Immature natural killer cell (primary cell): ENCODE data around the gene SKIC8. TPM values are rescaled to one million over a fixed set of nuclear protein-coding genes. Genes with fewer than 3 reads are reported as not detected.

Experiments used
- DNase-seq, 3 donors: peaks; one replicate each; pipeline ENCODE4 v3.0.0; 2022; ENCODE audit warnings: mixed read lengths in 1 of 3
- H3K27ac Mint-ChIP-seq, 6 donors: one replicate each; pipeline ENCODE4 v1.8.0; 2020; ENCODE audit warnings: mixed read lengths in 6 of 6, mild to moderate bottlenecking in 5 of 6, inconsistent platforms in 4 of 6, moderate library complexity in 3 of 6
- H3K27me3 Mint-ChIP-seq, 3 donors: one replicate each; pipeline ENCODE4 v1.8.0; 2020 to 2021; ENCODE audit warnings: low read depth in 3 of 3, mild to moderate bottlenecking in 3 of 3, mixed read lengths in 3 of 3, moderate library complexity in 3 of 3, inconsistent platforms in 1 of 3
- H3K36me3 Mint-ChIP-seq, 3 donors: one replicate each; pipeline ENCODE4 v1.8.0; 2020; ENCODE audit warnings: mixed read lengths in 3 of 3, inconsistent platforms in 2 of 3, mild to moderate bottlenecking in 2 of 3
- H3K4me1 Mint-ChIP-seq, 2 donors: one replicate each; pipeline ENCODE4 v1.8.0; 2020; ENCODE audit warnings: inconsistent platforms in 2 of 2, mild to moderate bottlenecking in 2 of 2, mixed read lengths in 2 of 2, moderate library complexity in 1 of 2
- H3K4me3 Mint-ChIP-seq, 5 donors: one replicate each; pipeline ENCODE4 v1.8.0; 2020; ENCODE audit warnings: mild to moderate bottlenecking in 5 of 5, mixed read lengths in 5 of 5, inconsistent platforms in 3 of 5, moderate library complexity in 3 of 5
- H3K9me3 Mint-ChIP-seq, 6 donors: one replicate each; pipeline ENCODE4 v1.8.0; 2020; ENCODE audit warnings: mild to moderate bottlenecking in 6 of 6, mixed read lengths in 6 of 6, inconsistent platforms in 4 of 6, moderate library complexity in 3 of 6
- polyA plus RNA-seq, 3 donors: library from polyadenylated mRNA; unstranded; fragments of 300-500 nt; fragmentation: Illumina TruSeq; gene quantifications; one replicate each; pipeline ENCODE4 v1.2.3, GENCODE V29; 2021

Gene SKIC8
- polyA plus RNA-seq, 3 donors from 2014 or later, result 73.4 to 147 (median 105) TPM

- Mint-ChIP-seq H3K27me3 (no peaks in the 10 kb centered on the region), H3K36me3 (peaks cover 9 to 47% (median 12%) of the 10 kb centered on the region in 3 donors), H3K4me3 (no peak overlapping the region), H3K9me3 (no peaks in the 10 kb centered on the region), H3K4me1 (peaks cover 2 to 6% of the 10 kb centered on the region in 2 donors), H3K27ac (no peak overlapping the region)
- no peak for DNase-seq
These were observed 7.2 kb downstream of the SKIC8 start for GRCh38 chr15:78292219-78292618.

DNA sequence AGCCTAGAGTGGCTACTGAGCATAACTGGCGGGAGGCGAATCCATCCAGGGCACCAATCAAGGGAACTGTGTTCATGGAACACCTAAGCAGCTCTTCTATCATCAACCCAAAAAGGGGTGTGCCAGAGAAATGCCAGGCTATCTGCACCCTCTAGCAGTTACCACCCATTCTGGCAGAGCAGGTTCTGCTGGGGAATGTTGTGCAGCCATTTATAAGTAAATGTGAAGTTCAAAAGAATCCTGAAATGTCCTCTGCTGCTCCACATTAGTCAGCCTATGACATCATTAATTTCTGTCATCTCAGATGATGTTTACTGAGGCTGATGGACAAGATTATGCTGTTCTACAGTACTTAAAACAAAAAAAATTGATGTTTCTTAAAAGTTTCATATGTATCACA is 7.7 kb downstream of the SKIC8 start:
- Mint-ChIP-seq H3K27me3 (no peaks in the 10 kb centered on the region), H3K27ac (no peak overlapping the region), H3K36me3 (peaks cover 9 to 52% (median 16%) of the 10 kb centered on the region in 3 donors), H3K9me3 (no peaks in the 10 kb centered on the region), H3K4me3 (no peak overlapping the region), H3K4me1 (peaks cover 0 to under 1% of the 10 kb centered on the region in 2 donors)
- no peak for DNase-seq

DNA sequence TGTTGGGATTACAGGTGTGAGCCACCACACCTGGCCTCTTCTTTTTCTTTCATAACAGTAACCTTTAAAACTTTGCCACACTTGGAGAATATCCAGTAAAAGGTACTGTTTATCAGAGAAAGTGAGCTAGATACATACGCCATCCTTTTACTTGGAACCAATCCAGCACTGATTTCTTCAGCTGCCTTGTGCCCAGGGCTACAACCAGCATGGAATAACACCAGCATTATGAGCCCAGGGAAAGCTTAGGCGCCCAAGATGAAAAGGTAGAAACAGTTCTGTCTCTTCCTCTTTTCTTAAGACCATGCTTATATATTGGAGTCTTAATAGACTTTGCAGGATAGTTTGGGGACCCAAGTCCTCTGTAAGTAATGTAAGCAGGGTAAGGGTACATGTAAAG is 8.4 kb downstream of the SKIC8 start:
- DNase-seq, result no peak
- no peak overlapping the region for H3K4me3 Mint-ChIP-seq
- H3K27me3 Mint-ChIP-seq, result no peaks in the 10 kb centered on the region
- H3K27ac Mint-ChIP-seq, result no peak overlapping the region
- no peaks in the 10 kb centered on the region for H3K4me1 Mint-ChIP-seq
- peaks cover 9 to 57% (median 23%) of the 10 kb centered on the region in 3 donors for H3K36me3 Mint-ChIP-seq
- H3K9me3 Mint-ChIP-seq, result no peaks in the 10 kb centered on the region

DNA sequence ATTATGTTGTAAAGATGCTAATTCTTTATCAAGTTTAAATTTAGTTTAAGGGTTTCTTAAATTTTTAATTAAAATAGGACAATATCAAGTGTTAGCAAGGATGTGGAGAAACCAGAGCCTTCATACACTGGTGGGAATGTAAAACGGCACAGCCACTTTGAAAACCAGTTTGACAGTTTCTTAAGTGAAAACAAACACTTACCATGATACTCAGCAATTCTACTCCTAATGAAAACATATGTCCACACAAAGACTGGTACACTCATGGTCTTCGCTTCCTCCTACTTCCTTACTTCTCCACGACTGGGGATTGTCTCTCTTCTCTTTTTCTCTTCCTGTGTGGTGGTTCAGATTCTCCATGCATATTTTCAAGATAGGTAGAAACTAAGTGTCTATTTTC is 9.2 kb downstream of the SKIC8 start:
- Mint-ChIP-seq H3K4me3 (no peak overlapping the region), H3K36me3 (peaks cover 9 to 61% (median 25%) of the 10 kb centered on the region in 3 donors), H3K9me3 (no peaks in the 10 kb centered on the region), H3K4me1 (no peaks in the 10 kb centered on the region), H3K27ac (peak overlapping the region in 1 of 6 donors; percentile 33), H3K27me3 (no peaks in the 10 kb centered on the region)
- DNase-seq, result no peak

GRCh38 chr15:78284758-78285157 is 14.7 kb downstream of the SKIC8 start:
- no peak for DNase-seq
- no peak overlapping the region for H3K27ac Mint-ChIP-seq
- H3K27me3 Mint-ChIP-seq, result peaks cover 0 to 3% (median 0%) of the 10 kb centered on the region in 3 donors
- peaks cover 11 to 55% (median 31%) of the 10 kb centered on the region in 3 donors for H3K36me3 Mint-ChIP-seq
- no peak overlapping the region for H3K4me3 Mint-ChIP-seq
- no peaks in the 10 kb centered on the region for H3K9me3 Mint-ChIP-seq
- peaks cover 0 to 8% of the 10 kb centered on the region in 2 donors for H3K4me1 Mint-ChIP-seq

GRCh38 chr15:78282324-78282723 is 17.1 kb downstream of the SKIC8 start:
- Mint-ChIP-seq H3K27ac (peak overlapping the region in 2 of 6 donors; percentile 34 to 41), H3K9me3 (no peaks in the 10 kb centered on the region), H3K27me3 (peaks cover 0 to 3% (median 0%) of the 10 kb centered on the region in 3 donors), H3K36me3 (peaks cover 10 to 46% (median 30%) of the 10 kb centered on the region in 3 donors), H3K4me1 (peaks cover 0 to 8% of the 10 kb centered on the region in 2 donors), H3K4me3 (no peak overlapping the region)
- DNase-seq, result no peak

- Mint-ChIP-seq H3K9me3 (no peaks in the 10 kb centered on the region), H3K27me3 (peaks cover 0 to 3% (median 0%) of the 10 kb centered on the region in 3 donors), H3K36me3 (peaks cover 10 to 35% (median 17%) of the 10 kb centered on the region in 3 donors), H3K27ac (no peak overlapping the region), H3K4me1 (peaks cover 0 to 8% of the 10 kb centered on the region in 2 donors), H3K4me3 (no peak overlapping the region)
- DNase-seq, result no peak
These were observed 18.9 kb downstream of the SKIC8 start for GRCh38 chr15:78280319-78281072.

DNA sequence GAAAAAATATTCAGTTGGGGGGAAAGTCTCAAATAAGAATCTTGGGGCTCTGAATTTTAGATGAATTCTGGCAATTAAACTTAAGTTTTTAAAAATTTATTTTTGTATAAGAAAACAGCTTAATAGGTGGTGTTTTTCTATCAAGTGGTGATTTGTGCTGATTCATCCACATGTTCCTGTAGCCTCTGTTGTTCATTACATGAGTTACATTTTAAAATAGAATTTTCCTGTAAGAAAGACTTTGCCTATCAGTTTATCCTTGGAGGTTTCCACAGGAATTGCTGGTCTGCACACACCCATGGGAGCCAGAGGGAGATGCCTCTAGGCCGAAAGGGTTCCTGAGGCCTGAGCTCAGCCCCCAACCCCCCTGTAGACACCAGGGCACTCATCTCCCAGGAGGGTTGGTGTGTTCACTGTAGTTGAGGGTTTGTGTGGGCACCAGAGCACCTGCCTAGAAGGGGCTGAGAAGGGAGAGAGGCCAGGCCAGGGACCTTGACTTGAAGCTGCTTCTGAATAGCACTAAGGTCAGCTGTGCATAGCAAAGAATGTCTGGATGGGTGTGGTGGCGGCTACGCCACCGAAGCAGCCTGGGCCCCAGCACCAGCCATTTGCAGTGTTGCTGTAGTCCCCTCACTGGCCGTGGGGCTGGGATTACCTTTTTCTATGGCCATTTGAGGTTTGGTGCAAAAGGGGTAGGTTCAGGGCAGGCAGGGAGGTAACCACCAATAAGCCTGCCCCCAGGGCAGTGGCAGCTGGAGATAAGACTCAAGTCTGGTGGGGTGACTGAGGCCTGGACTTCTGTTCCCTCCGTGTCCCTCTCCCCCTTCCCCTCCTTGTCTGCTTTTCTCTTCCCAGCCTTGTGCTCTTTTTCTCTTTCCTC is 23.1 kb downstream of the SKIC8 start:
- no peaks in the 10 kb centered on the region for H3K27me3 Mint-ChIP-seq
- H3K36me3 Mint-ChIP-seq, result peaks cover 8 to 42% (median 23%) of the 10 kb centered on the region in 3 donors
- no peak overlapping the region for H3K27ac Mint-ChIP-seq

DNA sequence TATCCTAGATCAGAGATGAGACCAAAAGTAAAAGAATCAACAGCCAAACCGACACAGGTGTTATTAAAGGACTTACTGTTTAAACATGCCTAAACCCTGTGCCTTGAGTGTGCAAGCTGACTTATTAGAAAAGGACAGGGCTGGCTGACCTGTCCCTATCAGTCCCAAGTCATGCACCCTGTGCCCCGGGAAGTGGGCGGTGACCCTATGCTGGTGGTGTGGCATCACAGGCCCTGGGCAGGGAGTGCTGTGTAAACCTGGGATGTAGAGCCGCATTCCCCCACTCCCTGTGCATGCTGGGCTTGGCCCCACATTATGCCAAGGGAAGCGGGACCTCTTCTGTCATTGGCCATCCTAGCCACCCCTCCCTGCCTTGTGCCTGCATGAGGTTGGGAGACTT is 24.4 kb downstream of the SKIC8 start:
- Mint-ChIP-seq H3K4me3 (no peak overlapping the region), H3K27ac (peak overlapping the region in 1 of 6 donors; percentile 80), H3K9me3 (no peaks in the 10 kb centered on the region), H3K27me3 (no peaks in the 10 kb centered on the region), H3K36me3 (peaks cover 7 to 36% (median 20%) of the 10 kb centered on the region in 3 donors), H3K4me1 (no peaks in the 10 kb centered on the region)
- no peak for DNase-seq

More for the DNA sequence above, 23.1 kb downstream of the SKIC8 start:
- Mint-ChIP-seq H3K4me1 (peaks cover 0 to 7% of the 10 kb centered on the region in 2 donors), H3K9me3 (no peaks in the 10 kb centered on the region), H3K4me3 (no peak overlapping the region)
- no peak for DNase-seq

DNA sequence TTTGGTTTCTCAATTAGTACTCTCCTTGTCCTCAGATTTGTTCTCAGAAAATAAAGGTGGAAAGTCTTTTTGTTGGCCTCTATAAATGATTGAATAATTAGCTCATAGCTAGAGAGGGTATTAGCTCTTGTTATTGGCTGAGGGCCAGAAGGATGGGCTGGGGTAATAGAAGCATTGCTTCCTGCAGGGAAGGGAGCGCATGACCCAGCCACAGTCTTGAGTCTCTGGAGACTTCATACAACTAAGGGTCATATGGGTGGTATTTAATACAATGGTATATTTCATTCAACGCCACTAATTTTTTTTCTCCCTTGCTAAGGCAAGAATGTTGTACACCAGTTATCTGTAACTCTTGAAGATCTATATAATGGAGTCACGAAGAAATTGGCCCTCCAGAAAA is 26.6 kb downstream of the SKIC8 start:
- Mint-ChIP-seq H3K27me3 (no peaks in the 10 kb centered on the region), H3K36me3 (peaks cover 0 to 24% (median 13%) of the 10 kb centered on the region in 3 donors), H3K4me1 (no peaks in the 10 kb centered on the region), H3K9me3 (no peaks in the 10 kb centered on the region), H3K4me3 (no peak overlapping the region), H3K27ac (no peak overlapping the region)
- DNase-seq, result no peak

GRCh38 chr15:78272316-78272715 is 27.1 kb downstream of the SKIC8 start:
- Mint-ChIP-seq H3K27ac (no peak overlapping the region), H3K4me1 (no peaks in the 10 kb centered on the region), H3K9me3 (no peaks in the 10 kb centered on the region), H3K4me3 (no peak overlapping the region), H3K36me3 (peaks cover 0 to 24% (median 13%) of the 10 kb centered on the region in 3 donors), H3K27me3 (no peaks in the 10 kb centered on the region)
- no peak for DNase-seq

- Mint-ChIP-seq H3K36me3 (peaks cover 0 to 4% (median 0%) of the 10 kb centered on the region in 3 donors), H3K9me3 (no peaks in the 10 kb centered on the region), H3K4me1 (peaks cover 13 to 18% of the 10 kb centered on the region in 2 donors), H3K27me3 (peaks cover 0 to 8% (median 2%) of the 10 kb centered on the region in 3 donors), H3K27ac (peak overlapping the region in 1 of 6 donors; percentile 42), H3K4me3 (peak overlapping the region in 1 of 5 donors; percentile 8)
- DNase-seq, result no peak
These were observed 32.6 kb downstream of the SKIC8 start for GRCh38 chr15:78266806-78267205.

DNA sequence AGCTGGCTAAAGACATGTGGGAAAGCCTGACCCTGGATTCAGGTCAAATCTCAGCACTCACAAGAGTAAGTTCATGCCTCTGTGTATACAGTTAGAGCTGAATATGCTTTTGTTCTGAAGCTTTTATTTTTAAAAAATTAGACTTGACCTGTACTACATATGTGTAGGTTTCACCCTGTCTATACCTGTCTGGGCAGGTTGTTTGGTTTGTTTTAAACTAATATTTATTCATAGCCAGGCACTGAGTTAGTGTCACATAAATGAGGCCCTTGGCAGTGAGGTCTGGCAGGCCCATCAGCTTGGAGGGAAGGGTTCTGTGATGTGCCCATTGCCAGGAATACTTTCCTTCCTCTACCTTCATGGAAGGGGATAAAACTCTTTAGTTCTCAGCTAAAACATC is 33.2 kb downstream of the SKIC8 start:
- Mint-ChIP-seq H3K27ac (peak overlapping the region in 1 of 6 donors; percentile 82), H3K4me3 (peak overlapping the region in 3 of 5 donors; percentile 84 to 89 (median 86)), H3K4me1 (peaks cover 13 to 18% of the 10 kb centered on the region in 2 donors), H3K36me3 (peaks cover 0 to 4% (median 0%) of the 10 kb centered on the region in 3 donors), H3K27me3 (peaks cover 0 to 11% (median 2%) of the 10 kb centered on the region in 3 donors), H3K9me3 (no peaks in the 10 kb centered on the region)
- no peak for DNase-seq
